ENCODE results near the gene OSGIN1.
"Not testable (repeated sequence)": the region's sequence is repeated elsewhere in the genome, so short reads cannot be mapped to it uniquely, and the experiment has no call there.

OSGIN1 gene

DNA sequence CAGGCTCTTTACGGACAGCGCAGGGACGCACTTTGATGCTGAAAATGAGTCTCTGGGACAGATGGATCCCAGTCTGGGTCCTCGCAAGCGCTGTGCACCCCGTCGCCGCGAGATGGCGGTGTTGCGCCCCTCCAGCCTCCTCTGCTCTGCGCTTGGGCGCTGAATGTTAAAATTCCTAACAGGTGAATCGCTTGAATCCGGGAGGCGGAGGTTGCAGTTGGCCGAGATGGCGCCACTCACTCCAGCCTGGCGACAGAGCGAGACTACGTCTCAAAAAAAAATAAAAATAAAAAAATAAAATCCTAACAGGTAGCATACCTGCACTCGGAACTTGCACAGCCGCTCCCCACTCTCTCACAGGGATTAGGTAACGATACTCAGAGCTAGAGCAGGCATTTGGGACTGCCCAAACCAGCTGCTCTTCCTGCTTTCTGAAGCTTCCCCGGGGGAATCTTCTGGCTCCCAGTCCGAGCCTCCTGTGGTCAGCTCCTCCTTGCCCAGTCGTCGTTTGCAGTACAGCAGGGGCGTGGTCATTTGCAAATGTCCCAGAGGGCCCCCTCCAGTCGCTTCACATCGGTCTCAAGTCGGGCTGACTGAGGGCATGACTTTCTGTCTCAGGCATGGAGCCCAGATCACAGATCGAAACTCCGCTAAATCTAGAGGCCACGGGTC lies 26.2 kb upstream of the OSGIN1 start:
- peak in 5 of 6 experiments; percentile 4 to 51 (median 30) for DNase-seq

DNA sequence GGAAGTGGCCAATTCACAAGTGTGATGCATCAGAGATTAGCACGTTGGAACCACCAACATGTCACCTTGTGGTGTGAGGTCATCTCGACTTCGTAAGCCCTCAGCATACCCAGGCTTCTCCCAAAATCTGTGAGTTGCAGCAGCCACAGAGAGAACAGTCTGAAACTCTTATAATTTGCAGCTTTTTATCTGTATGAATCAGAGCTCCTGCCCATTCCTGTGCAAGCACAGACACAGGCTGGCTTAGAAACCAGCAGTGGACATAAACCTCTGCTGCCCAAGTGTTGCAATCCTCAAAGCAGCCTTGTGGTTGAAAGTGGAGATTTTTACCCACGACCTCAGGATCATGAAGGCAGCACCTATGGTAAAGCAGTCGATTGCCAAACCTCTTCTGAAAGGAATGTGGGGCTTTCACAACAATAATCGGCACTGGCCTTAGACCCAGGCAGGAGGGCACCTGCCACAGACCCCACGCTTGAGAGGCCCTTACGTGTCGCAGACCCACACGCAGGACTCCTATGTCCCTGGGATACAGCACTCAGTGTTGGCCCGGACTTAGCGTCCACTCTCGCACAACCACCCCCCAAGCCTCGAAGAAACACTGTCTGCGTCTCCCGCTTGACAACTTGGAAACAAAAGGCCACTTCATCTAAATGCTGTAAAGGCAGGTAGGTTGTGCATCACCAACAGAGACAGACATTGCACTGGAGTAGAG lies 24.5 kb upstream of the OSGIN1 start:
- no peak for DNase-seq

DNA sequence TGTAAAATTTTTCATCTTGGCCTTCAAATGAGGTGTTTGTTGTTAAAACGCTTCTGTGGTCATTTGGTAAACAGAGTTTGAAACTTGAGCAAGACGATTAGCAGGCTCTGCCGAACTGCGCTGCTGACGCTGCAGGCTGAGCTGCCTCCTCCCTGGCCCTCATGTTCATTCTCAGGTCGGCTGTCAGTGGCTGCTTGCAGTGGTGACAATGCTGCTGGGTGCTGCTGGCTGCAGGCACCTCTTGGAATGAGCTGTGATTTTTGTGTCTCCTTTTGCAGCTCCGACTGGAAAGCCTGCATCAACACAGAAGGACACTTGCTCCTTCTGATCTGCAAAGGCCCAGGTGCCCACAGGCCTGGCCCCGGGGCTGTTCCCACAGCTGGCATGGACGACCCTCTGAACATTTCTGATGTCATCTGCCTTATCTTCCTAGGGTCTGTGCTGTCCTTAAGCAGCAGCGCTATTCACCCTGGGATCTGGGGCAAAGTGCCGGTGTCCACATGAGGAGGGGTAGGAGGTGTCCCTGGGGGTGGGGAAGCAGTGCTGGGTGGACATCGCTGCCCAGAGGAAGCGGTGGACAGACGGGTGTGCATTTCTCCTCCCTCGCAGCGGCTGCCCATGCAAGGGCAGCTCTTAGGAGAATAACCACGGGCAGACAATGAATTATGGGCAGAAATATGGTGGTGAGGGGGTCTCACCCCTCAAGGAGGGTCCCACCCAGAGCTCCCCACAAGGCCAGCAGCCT lies 23.1 kb upstream of the OSGIN1 start:
- no peak for DNase-seq

DNA sequence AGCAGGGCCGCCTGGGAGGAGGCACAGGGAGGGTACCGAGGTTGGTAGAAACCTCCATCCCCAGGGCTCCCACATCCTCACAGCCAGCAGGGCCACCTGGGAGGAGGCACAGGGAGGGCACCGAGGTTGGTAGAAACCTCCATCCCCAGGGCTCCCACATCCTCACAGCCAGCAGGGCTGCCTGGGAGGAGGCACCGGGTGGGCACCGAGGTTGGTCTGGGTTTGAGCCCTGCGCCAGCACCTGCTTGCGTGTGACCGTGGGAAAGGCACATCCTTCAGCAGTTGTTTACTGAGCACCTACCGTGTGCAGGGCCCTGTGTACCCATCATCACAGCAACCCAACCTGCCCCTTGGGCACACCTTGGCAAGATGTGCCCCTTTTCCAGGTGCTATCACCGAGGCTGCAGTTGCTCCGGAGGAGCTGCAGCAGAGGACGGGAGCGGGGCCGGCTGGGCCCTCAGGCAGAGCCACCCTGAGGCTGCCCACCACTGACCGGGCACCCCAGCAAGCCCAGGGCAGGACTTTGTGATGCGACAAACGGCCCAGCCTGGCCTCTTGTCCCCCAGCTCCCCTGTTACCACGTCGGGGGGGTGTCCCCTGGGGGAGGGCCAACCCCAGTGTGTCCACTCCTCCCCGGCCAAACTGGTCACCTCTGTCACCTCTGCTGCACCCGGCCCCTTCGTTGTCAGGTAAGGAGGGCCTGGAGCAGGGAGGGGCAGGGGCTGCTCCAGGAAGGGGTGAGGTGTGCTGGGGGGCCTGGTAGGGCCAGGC lies 22.1 kb upstream of the OSGIN1 start:
- no peak for DNase-seq

DNA sequence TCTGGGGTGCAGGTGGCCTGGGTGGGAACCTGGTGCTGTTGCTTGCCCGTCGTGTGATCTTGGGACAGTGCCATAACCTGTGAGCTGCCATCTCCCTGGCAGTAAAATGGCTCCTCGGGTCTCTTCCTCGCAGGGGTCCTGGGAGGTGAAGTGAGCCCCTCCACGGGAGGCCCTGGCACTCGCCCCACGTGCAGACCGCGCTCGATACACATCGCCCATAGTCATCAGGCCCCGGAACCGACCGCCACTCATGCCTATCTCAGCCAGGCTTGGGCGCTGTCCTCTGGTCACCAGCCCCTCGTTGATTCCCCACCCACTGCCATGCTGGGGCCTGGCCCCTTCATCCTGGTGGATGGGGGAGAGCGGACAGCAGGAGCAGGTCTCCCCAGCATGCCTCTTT lies 21.5 kb upstream of the OSGIN1 start:
- no peak for DNase-seq

DNA sequence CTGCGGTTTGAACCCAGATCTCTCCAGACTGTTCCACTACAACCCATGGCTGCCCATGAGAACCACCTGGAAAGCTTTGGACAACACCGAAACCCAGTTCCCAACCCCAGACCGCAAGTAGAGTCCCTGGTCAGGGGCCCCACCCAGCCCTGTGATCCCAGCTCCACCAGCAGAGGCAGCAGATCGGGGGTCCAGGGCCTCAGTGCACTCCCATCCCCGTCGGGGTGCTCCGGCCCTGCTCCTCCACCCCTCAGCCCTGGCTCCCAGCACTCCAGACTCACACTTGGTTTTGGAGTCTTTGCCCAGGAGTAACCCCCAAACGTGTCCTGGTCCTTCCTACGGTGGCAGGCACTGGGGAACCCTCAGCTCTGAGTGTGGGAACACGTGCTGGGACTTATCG lies 20.7 kb upstream of the OSGIN1 start:
- no peak for DNase-seq

DNA sequence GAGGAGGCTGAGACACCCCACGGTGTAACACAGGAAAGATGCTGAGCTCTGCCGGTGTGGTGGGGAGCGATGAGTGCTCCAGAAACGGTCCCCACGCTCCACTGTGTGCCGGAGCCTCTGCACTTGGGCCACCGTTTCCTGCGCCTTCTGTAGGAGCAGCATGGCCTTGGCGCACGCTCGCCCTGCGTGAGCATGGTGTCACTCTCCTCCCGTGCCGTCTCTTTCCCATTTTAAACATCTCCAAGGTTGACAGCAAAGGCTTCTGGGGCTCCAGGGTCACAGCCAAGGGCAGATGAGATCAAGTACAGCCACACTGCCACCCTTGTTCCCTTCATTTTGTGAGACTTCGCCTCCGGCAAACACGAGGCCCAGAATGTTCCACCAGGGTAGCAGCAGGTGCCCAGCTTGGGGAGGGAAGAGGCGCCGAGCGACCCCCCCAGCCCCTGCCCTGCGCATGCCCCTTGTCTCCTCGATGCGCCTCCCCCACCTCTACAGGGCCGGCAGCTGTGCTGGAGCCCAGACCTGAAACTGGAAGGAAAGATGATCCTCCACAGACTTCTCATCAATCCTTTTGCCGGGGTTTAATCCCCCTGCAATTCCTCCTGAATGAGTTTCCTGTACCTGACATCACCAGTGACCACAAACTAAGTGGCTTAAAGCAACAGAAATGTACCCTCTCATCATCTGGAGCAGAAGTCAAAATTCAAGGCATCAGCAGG lies 19.9 kb upstream of the OSGIN1 start:
- no peak for DNase-seq

DNA sequence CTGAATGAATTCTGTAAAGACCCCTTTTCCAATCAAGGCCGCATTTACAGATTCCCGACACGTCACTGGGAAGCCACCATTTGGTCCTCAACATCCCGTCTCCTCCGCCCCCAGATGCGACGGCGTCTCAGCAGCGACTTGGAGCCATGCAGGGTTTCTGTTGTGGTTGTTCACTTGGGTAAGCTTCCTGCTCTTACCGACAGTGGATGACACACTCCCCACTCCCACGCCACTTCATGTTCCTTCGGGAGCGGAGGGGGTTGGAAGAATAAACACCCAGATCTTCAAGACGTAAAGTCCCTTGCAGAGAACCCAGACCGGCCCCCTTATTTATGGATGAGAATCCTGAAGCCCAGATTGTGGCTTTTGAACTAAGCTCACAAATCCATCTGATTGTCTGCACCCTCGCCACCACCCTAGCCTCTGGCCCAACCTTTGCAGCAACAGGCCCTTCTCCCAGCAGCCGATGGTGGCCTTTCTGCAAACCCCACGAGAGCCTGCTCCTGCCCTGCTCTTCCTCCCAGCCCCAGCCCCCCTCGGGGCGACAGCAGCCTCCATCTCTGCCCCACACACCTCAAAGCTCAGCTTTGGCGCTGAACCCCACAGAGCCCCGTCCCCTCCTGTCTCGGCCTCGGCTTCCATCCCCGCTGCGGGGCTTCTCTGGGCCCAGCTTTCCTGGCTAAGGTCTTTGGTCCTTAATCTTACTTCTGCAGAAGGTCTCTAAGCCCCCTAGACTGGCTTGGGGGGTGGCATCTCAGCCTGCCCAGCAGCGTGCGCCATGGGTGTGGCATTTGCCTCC lies 19.0 kb upstream of the OSGIN1 start:
- DNase-seq = no peak

DNA sequence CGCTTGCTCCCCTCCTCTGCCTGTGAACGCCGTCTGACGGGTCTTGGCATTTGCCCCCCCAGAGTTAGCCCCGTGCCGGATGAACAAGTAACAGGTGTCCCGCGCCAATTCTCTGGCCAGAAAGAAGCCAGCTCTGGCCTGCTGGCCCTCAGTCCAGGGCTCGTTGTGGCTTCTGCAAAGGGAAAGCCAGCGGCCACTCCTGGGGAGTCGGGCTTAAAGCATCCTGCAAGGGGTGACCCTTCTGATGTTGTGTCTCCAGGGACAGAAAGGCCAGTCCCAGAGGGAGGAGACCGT lies 18.4 kb upstream of the OSGIN1 start:
- no peak for DNase-seq

DNA sequence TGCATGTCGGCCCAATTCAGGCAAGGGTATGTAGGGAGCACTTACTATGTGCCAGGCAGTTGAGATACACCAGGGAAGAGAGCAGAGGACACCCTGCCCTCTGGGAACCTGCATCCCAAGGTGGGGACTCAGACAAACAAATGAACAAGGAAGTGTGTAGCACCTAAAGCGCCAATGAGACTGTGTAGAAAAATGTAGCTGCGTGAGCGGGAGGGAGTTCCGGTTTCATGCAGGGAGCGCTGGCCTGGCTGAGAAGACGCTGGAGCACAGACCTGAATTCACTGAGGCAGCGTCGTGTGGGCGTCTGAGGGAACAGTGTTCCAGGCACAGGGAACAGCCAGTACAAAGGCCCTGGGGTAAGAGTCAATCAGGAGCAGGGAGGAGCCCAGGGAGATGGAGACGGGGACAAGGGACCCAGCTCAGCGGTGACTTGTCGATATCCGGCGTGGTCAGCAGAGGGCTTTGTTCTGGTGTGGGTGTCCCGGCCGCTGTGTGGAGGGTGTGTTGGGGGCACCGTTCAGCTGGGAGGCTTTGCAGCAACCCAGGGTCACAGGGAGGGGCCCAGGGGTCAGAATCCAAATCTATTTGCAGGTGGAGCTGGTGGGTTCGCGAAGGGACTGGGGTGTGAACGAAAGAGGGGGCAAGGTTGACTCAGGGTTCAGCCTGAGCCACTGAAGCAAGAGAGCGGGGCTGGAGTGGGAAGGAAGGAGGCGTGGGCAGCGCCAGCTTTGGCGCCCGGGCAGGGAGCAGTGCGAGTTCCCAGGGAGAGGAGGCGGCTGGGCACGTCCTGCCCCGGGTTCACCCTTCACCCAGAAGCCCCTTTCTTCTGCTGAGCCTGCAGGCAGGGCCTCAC lies 17.8 kb upstream of the OSGIN1 start:
- no peak for DNase-seq

DNA sequence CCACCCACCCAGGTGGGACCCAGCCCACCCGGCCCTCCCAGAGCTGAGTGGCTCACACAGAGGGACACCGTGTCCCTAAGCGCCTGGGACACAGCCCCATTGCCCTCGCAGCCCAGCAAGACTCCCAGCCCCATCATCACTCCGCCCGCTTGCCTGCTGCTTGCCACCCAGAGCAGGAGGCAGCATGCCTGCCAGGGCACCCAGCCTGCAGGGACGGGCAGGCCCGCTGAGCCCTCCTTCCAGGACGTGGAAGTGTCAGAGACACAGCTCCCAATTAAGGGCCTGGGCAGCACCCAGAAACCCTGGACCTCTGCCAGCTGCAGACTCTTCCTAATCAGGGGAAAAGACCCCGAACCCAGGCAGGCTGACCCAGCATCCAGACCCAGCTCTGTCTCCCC lies 17.2 kb upstream of the OSGIN1 start:
- no peak for DNase-seq

DNA sequence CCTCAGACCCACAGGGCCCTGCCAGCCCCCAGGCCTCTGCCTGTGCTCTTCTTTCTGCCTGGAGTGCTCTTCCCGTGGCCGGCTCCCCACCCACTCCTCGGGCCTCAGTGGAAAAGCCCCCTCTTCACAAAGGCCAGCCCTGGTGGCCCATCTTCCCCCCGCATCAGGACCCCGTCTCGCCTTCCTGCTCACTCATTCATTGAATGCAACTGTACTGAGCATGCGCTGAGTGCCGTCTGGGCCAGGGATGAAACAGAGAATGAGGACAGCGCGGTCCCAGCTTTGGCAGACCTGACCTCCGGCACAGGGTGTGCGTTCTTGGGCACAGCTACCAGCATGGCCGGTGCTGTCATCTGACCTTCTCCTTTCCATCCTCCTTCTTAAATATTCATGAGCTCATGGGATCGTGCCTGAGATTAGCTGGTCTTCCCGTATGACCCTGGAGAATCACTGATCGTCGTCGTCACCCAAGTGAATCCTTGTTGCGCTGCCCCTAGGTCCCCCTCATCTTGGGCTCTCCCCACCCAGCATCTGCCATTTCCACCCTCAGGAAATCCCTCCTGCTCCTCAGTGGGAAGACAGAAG lies 16.4 kb upstream of the OSGIN1 start:
- no peak for DNase-seq

DNA sequence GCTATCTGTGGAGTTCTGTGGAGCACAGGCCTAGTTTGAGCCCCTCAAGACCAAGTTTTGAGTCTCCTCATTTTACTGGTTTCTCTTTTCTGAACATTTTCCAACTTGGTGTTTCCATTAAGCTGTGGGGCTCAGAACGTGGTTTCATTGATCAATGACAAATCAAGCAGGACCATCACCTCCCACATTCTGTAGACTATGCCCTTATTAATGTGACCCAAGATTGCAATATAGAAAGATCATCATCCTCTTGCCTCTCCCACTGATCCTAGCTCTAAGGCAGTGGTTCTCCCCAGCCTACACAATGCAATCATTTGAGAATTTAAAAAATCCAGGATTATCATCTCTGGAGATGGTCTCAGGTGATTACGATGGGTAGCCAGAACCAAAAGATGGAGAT lies 15.8 kb upstream of the OSGIN1 start:
- DNase-seq = no peak

DNA sequence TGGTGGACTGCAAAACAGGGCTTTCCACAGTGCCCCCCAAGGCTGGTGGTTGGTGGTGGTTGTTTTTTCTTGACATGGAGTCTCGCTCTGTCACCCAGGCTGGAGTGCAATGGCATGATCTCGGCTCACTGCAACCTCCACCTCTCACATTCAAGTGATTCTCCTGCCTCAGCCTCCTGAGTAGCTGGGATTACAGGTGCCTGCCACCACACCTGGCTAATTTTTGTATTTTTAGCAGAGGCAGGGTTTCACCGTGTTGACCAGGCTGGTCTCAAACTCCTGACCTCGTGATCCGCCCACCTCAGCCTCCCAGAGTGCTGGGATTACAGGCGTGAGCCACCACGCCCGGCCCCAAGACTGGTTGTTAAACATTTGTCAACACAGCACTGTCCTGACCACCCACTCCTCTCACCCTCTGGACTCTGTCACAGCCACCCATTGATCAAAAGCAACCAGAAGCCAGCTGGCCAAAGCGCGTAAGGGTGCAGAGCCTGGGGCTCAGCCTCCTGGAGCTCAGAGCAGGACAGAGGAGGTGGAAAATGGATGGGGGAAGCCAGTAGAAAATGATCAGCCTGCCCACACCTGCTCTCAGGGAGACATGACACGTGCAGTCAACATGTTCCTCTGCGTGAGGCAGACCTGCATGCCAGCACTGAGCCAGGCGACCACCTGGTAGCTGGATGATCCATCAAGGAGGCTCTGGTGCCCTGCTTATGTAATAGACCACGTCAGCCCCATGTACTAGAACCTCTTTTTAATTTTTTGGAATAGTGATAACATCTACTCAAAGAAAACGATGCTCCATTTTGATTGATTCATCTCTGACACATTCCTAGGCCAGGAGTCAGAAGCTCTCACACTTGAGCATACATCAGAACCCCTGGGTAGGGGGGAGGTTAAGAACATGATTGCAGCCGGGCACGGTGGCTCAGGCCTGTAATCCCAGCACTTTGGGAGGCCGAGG lies 14.8 kb upstream of the OSGIN1 start:
- DNase-seq = no peak

DNA sequence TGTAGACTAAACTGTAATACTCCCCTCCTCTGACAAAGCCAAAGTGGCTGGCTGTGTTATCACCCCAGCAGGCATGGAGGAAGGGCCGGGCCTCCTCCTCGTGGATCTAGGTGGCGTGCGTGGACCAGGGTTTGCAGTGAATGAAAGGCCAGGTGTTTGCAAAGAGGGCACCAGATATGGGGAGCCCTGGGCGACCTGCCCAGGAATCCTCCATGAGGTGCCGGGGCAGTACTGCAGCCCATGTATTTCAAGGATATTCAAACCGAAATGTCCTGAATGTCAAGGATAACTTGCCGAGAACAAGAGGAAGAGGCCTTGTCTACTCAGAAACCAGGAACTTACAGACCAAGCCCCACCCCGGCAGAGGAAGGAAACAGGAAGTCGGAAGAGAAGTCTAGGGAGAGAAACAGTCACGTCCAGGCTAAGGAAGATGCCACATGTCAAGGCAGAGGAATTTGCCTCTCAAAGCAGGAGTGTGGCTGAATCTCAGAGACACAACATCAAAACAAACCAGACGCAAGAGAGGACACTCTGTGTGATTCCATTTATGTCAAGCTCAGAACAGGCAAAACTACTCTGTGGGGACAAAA lies 13.7 kb upstream of the OSGIN1 start:
- no peak for DNase-seq

DNA sequence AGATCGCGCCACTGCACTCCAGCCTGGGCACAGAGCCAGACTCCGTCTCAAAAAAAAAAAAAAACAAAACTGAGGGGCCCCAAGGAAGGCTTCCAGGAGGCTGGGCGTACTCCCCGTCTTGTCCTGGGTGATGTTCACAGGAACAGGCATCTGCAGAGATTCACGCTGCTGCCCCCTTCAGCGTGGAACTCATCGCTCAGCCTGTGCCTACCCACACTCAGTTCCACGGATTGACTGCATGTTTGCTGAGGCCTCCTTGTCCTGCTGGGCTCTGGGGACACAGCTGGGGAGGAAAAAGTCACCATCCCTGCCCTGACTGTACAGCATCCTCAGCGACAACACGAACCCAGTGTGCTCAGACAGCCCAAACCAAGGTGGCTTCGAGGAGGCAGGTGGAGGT lies 12.9 kb upstream of the OSGIN1 start:
- no peak for DNase-seq

DNA sequence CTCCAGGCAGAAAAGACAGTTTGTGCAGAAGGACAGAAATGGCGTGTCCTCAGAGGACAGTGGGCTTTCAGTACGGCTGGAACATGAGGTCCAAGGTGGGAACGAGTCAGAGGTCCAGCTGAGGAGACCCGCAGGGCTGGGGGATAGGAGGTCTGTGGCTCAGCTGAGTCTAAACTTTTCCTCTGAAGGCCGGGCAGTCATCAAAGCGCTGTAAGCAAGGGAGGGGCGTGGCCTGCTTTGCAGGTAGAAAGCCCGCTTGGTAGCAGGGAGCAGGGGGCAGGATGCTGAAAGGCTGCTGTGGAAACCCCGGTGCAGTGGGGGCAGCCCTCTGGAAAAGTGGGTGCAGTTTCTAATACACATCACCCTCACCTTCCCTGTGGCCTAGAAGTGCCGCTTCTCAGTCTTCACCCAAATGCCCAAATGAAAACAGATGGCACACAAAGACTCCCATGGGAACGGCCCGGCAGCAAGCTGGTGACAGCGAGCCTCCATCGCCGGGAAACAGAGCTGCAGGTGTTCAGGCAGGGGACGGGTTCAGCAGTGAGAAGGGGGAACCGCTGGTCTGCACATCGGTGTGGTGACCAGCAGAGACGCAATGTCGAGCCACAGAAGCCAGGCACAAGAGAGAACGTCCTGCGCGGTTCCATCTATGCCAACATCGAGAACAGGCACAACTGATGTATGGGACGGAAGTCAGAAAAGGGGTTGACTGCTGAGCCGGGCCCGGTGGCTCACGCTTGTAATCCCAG lies 12.2 kb upstream of the OSGIN1 start:
- DNase-seq = no peak

DNA sequence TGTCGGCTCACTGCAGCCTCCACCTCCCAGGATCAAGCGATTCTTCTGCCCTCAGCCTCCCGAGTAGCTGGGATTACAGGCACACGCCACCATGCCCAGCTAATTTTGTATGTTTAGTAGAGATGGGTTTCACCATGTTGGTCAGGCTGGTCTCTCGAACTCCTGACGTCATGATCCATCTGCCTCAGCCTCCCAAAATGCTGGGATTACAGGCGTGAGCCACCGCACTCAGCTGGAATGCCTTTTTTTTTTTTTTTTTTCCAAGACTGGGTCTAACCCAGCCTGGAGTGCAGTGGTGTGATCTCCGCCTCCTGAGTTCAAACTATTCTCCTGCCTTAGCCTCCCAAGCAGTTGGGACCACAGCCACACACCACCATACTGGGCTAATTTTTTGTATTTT lies 11.5 kb upstream of the OSGIN1 start:
- not testable (repeated sequence) for DNase-seq

Data from stimulated activated naive CD4-positive, alpha-beta T cell (primary cell).